Right lung (tissue), 5 donors: ENCODE results near the gene BDP1. TPM values are rescaled to one million over a fixed set of nuclear protein-coding genes. Genes with fewer than 3 reads are reported as not detected.
"Not testable (repeated sequence)": the region's sequence is repeated elsewhere in the genome, so short reads cannot be mapped to it uniquely, and the experiment has no call there.

Experiments
- DNase-seq, 2 donors: peaks; one replicate each; pipeline ENCODE4 v3.0.0-alpha.2; 2013
- polyA plus RNA-seq, 5 donors: library from polyadenylated mRNA; unstranded; fragments of 120-200 nt; gene quantifications; one replicate each; pipeline versions ENCODE4 v1.2.1 to v1.2.3, GENCODE V29; 2013; ENCODE audit warnings: inconsistent platforms in 1 of 5, low replicate concordance in 1 of 5; ENCODE audit not compliant: insufficient read length in 5 of 5, insufficient read depth in 1 of 5

BDP1 gene
- polyA plus RNA-seq, 5 donors = 26.0 to 53.5 (median 43.6) TPM

DNA sequence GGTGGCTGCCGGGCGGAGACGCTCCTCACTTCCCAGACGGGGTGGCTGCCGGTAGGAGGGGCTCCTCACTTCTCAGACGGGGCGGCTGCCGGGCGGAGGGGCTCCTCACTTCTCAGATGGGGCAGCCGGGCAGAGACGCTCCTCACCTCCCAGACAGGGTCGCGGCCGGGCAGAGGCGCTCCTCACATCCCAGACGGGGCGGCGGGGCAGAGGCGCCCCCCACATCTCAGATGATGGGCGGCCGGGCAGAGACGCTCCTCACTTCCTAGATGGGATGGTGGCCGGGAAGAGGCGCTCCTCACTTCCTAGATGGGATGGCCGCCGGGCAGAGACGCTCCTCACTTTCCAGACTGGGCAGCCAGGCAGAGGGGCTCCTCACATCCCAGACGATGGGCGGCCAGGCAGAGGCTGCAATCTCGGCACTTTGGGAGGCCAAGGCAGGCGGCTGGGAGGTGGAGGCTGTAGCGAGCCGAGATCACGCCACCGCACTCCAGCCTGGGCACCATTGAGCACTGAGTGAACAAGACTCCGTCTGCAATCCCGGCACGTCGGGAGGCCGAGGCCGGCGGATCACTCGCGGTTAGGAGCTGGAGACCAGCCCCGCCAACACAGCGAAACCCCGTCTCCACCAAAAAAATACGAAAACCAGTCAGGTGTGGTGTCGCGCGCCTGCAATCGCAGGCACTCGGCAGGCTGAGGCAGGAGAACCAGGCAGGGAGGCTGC, 96.7 kb downstream of the BDP1 start:
- DNase-seq = not testable (repeated sequence)

DNA sequence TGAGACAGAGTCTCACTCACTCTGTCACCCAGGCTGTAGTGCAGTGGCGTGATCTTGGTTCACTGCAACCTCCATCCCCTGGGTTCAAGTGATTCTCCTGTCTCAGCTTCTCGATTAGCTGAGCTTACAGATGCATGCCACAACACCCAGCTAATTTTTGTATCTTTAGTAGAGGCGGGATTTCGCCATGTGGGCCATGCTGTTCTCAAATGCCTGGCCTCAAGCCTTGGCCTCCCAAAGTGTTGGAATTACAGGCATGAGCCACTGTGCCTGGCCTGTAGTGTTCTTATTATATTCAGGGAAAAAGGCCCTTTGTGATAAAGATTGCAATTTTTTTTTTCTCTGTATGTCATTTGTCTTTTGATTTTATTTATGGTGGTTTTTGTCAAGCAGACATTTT, 107.7 kb downstream of the BDP1 start:
- DNase-seq = no peak

DNA sequence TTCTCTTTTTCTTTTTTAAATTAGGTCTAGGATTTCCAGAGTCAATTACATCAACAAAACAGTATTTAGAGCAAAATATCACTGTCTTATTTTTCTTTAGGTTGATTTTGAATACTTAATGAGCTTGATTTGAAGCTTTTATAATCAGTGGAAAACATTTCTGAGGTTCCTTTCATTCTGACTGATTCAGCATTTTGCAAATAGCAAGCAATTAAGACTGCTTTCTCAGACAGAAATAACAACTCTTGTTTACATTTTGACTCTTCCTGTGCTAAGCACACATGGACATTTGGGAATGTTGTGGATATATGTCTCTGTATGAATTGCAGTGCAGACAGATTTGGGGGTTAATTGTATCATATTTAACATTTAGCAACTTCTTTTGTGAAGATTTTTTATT, 109.4 kb downstream of the BDP1 start:
- DNase-seq = no peak

DNA sequence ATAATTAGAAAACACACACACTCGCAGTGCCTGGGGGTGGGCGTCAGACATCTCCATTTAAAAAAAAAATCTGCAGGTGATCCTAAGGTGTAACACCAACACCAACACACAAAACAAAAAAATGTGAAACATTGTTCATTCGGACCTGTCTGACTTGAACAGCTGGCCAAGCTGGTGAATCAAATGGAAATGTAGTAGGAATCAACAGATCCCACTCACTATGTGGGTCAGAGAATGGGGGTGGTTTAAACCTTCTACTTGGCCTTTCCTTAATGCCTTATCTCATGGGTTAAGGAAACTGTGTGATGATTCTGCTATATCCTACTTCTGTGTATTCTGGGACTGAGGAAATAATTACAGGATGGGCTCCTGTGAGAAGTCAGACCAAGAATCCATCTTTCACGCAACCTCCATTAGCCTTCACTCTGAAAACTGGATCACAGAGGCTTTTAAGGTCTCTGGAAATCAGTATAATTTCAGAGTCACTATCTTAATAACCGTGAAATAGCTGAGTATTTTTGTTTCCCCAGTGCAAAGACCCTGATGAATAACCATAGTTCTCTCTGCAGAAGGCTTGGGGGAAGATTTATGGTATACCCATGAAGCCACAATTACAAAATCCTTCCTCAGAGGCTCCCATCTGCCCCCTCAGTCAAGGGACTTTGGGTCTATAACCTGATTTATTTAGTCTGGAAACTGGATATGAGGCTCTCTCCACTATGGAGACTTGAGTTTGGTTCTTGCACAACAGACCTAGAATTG, 114.5 kb downstream of the BDP1 start:
- DNase-seq = no peak

DNA sequence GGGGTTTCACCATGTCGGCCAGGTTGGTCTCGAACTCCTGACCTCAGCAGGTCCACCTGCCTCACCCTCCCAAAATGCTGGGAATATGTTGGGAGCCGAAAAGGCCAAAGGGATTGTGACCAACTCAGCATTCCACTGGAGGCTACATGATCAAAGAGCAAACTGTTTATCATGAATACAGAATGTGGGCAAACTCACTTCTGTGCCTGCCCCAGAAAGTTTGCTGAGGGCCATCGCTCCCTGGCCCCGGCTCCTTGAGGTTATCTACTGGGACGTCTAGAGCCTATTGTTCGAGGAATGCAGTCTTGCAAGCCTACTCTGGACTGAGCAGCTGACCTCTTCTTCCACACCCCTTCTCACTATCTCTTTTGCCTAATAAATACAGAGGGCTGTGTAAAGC, 116.4 kb downstream of the BDP1 start:
- not testable (repeated sequence) for DNase-seq

DNA sequence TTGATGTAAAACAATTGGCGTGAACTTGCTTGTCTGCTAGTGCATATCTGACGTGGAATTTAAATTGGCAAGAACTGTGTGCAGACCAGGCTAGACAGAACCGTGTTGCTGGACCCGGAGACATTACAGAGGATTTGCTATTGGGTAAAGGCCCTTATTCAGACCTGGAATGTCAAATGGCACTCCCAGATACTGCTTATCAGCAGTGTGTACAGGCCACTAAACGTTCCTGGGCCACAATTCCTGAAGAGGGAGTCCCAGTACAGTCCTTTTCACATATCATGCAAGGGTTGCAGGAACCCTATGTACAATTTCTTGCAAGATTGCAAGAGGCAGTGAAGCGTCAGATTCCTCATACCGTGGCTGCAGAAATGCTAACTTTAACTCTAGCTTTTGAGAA, 118.1 kb downstream of the BDP1 start:
- no peak for DNase-seq

DNA sequence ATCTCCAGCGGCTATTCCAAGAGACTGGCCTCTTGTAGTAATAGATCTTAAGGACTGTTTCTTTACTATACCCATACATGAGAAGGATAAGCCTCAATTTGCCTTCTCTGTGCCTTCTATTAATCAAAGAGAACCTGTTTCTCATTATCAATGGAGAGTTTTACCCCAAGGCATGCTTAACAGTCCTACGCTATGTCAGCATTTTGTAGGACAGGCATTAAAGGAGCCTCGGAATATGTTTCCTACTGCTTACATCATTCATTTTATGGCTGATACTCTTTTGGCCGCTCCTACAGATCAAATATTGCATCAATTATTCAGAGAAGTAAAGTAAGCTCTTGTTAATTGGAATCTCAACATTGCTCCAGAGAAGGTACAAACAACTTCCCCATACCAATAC, 120.1 kb downstream of the BDP1 start:
- not testable (repeated sequence) for DNase-seq

DNA sequence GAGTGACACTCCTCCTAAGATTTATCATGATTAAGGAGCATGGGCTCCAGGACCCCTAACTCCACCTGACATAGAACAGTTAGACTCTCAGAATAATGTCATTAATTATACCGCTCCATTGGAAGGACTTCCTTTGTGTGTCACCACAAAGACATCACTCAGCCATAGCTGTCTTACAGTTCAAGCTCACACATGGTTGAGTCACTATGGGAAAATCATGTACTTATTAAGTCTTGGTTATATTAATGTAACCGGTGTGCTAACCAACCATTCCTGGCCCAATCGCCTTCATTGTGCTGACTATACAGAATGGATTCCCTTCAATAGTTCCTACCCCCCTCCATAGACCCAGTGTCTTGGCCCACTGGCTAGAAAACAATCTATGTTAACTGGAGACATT, 120.8 kb downstream of the BDP1 start:
- no peak for DNase-seq

DNA sequence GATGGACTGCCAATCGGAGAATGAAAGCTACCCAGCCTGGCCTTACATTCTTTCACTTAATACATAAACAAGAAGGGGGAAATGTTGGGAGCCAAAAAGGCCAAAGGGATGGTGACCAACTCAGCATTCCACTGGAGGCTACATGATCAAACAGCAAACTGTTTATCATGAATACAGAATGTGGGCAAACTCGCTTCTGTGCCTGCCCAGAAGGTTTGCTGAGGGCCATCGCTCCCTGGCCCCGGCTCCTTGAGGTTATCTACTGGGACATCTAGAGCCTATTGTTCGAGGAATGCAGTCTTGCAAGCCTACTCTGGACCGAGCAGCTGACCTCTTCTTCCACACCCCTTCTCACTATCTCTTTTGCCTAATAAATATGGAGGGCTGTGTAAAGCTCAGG, 122.4 kb downstream of the BDP1 start:
- DNase-seq = not testable (repeated sequence)

DNA sequence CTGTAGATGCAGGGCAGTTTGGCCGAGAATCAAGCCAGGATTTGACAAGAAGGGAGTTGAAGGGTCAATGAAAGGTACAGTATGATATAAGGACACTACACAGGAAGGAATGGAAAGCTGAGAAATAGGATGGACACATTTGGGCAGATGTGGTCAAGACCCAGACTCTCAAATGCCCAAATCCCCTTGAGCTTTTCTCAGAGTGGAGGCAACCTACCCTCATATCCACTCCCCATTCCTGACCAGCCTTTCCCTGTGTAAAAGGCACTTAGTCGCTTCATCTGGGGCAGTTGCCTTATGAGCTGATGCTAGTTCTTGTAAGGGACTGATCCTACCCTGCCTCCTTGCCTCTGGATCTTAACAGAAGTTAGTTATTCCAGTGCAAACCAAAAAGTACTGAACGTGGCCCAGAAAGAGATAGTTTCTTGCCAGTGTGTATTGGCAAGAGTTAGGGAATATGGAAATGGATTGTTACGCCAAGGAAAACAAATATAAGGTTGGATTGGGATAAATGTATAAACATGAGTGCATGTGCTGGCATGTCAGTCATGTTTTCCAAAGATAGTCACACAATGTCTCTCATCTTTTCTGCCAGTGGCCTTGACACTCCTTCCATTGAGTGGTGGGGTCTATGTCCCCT, 127.6 kb downstream of the BDP1 start:
- DNase-seq = no peak

DNA sequence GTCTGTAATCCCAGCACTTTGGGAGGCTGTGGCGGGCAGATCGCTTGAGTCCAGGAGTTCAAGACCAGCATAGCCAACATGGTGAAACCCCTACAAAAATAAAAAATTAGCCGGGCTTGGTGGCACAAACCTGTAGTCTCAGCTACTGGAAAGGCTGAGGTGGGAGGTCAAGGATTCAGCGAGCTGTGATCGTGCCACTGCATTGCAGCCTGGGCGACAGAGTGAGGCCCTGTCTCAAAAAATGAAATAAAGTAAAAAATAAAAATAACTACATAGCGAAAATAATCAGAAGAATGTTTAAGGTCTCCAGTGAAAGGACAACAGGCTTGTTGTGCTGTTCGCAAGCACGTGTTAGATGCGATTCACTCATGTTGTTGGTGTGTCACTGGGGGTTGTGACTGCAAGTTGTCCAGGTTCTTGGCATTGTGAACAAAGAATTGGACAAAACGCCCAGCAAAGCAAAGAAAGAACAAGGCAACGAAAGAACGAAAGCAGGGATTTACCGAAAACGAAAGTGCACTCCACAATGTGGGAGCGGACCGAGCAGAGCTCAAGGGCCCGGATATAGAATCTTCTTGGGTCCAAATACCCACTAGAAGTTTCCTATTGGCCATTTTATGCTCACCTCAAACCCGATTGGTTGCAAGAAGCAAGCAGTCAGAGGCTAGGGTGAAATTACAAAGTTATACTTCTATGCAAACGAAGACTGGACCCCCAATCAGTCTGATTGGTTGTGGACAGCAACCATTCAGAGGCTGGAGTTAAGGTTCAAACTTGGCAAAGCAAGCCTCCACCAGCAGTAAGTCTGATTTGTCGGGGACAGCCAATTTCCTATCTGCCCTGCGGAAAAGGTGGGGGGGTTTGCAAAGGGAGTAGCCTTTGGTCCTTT, 130.8 kb downstream of the BDP1 start:
- DNase-seq = no peak

DNA sequence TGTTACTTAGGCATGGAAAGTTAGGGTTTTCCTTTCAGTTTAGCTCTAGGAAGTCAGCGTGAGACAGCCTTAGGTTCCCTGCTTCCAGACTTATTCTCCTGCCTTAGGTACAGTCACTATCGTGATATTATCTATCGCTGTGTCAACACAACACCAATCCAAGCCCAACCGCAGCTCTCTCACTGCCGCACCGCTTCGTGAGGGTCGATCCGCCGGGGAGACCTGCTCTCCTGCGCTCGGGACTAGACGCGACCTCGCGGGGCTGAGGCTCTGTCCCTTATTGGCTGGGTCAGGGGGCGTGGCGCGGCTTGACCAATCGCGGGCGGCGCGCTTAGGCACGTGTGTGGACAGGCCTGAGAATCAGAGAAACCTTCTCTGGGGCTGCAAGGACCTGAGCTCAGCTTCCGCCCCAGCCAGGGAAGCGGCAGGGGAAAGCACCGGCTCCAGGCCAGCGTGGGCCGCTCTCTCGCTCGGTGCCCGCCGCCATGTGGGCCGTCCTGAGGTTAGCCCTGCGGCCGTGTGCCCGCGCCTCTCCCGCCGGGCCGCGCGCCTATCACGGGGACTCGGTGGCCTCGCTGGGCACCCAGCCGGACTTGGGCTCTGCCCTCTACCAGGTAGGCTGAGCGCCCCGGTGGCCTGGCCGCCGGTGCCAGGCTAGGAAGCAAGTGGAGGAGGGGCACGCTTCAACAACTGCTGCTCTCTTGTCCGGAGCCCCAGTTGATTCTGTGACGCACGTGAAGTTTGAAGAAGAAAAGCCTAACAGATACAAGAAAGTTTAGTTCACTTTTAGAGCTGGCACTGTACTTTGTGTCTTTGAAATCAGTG, 131.7 kb downstream of the BDP1 start, which contains the start of gene MCCC2:
Gene MCCC2 (plus strand): TSS at position 400 of the 825 bp plus-strand sequence. CDS start 86 bp downstream, at position 486.
- DNase-seq = peak; percentile 89 to 90

DNA sequence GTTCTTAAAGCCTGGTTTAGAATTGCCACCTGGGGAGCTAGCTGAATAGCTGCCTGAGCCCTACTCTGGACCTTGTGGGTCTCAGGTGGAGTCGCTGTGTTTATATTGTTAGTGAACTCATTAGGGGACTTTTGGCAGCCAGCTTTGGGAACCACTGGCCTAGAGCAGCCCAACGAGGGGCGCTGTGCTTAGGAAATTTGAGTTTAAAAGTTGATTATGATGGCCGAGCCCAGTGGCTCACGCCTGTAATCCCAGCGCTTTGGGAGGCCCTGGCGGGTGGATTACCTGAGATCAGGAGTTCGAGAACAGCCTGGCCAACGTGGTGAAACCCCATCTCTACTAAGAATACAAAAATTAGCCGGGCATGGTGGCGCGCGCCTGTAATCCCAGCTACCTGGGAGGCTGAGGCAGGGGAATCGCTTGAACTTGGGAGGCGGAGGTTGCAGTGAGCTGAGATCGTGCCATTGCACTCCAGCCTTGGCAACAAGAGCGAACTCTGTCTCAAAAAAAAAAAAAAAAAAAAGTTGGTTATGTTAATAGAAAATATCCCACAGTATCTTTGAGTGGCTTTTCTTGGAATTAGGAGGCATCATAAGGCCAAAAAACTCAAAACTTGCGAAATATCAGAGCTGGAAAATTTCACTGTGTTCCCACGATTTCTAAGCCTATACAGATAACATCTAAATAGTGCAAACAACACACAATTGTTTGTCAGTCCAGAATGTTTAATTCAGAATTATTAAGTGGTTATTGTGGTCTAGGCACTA, 132.5 kb downstream of the BDP1 start:
- DNase-seq = no peak

DNA sequence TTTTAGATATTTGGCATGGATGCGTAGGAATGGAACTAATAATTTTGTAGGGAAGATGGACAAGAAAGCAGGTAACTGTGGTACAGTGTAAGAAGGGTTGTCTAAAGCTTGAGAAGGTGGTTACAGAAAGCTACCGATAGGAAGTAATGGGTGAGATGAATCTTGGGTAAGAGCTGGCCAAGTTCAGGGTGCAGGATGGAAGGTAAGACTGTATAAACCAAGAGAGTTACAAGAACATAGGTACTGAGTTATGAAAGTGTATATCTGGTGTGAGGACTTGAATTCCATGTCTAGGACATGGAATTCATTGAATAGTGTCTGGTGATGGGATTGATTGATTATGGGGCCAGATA, 133.1 kb downstream of the BDP1 start:
- no peak for DNase-seq

DNA sequence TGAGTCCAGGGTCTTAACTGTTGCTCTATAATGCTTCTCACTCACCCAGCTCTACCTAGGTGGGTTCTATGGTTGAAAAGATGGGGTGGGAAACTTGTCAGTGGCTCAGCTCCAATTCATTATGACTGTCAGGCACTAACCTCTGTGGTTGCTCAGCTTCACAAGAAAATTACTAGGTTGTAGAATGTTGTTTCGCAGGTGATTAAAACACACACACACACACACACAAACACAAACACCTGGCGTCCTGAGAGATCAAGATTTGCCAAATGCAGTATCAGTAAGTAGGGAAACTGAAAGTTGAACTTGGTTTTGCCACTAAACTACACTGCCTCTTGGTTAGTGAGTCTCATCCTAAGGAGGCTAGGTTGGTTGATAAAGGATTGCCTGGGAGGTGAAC, 134.5 kb downstream of the BDP1 start:
- DNase-seq = no peak

DNA sequence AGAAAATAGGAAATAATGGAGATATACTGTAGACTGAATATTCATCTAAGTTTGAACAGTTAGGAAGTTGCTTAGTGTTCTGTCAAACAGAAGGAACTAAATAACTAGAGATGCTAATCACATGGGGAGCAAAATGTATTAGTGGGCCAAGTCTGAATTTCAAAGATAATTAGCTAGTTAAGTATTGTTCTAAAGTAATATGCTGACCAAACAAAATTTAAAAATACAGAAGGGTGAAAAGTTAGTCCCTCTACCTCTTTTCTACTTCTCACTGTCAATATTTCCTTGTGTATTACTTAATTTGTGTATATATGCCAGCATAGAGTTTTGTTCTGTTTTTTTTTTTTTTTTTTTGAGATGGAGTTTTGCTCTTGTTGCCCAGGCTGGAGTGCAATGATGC, 135.6 kb downstream of the BDP1 start:
- DNase-seq = no peak

DNA sequence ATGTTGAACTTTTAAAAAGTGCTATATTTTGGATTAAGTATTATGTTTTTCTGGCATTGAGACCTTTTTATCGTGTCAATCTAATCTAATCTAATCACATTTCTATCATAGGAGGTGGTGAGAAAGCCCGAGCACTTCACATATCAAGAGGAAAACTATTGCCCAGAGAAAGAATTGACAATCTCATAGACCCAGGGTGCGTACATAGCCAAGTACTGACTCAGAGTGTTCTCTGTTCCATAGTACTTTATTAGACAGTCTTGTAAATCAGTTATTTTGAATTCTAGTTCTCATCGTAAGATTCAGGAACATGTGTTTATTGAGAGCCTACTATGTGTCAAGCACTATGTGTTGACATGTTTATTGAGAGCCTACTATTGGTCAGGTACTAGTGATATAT, 140.7 kb downstream of the BDP1 start:
- no peak for DNase-seq

DNA sequence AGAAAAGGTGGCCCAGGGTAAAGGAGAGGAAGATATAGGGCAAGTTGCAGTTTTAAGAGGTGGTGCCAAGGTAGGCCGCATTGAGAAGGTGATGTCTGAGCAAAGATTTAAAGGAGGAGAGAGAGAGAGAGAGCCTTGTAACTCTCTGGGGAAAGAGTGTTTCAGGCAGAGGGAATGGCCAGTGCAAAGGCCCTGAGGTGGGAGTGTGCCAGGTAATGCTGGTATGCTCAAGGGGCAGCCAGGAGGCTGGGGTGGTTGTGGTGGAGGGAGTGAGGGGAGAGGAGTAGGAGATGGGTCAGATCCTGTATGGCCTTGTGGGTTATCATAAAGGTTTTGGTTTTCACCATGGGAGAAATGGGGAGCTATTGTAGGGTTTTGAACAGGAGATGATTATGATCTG, 141.6 kb downstream of the BDP1 start:
- DNase-seq = no peak

DNA sequence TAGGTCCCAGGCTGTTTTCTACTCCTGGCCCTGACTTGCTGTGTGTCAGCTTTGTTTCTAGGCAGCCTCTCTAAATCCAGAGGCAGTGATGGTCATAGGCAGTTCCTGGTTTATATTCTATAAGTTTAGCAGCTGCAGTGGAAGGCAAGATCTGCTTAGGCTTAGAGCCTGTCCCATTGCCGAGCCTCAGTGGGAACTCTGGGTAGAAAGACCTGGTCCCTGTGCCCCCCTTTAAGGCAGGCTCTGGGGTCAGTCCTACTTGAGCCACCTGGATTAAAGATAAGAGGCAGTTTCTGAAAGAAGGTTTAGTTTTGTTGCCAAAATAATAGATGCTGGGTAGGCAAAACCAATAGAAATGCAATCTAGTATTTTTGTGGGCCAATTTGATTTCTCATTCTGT, 145.3 kb downstream of the BDP1 start:
- DNase-seq = no peak
